ENCODE data around the gene HSPA1A. TPM values are rescaled to one million over a fixed set of nuclear protein-coding genes. Genes with fewer than 3 reads are reported as not detected.

Gene HSPA1A
- total and polyA plus RNA-seq, 9 of the 15 experiments (the other 6 are each of a cell fraction or from before 2014, with no cell fraction given) = 2.2 to 273 (median 107) TPM

- TF ChIP-seq CHD4 (IDR thresholded peaks at IDR 0.05; ENCODE audit: insufficient read depth, insufficient replicate concordance, low read depth, low read length, poor library complexity, severe bottlenecking) (no peak), ZEB2 (IDR thresholded peaks at IDR 0.05) (no peak), ZNF280A (IDR thresholded peaks at IDR 0.05; ENCODE audit: low read depth, partially characterized antibody) (no peak), NR2C1 (IDR thresholded peaks at IDR 0.05) (no peak), NR2C1 (tag; IDR thresholded peaks at IDR 0.05) (peak; percentile 54; the same call in 1 of the 2 replicates), POLR3A (IDR thresholded peaks at IDR 0.05; ENCODE audit: borderline replicate concordance, extremely low read depth, insufficient read depth, insufficient read length) (no peak), ZNF77 (CRISPR knock-in tag; IDR thresholded peaks at IDR 0.05) (no peak), CBFB (CRISPR knock-in tag; IDR thresholded peaks at IDR 0.05) (no peak), ELK3 (CRISPR knock-in tag; IDR thresholded peaks at IDR 0.05) (no peak), ZFP36 (IDR thresholded peaks at IDR 0.05; ENCODE audit: low read depth, low read length, partially characterized antibody) (peak; percentile 32), KLF13 (tag; IDR thresholded peaks at IDR 0.05; ENCODE audit: borderline replicate concordance, low read depth) (peak; percentile 62; the same call in 1 of the 2 replicates), FOXP1 (CRISPR knock-in tag; IDR thresholded peaks at IDR 0.05) (no peak), ZNF140 (CRISPR knock-in tag; IDR thresholded peaks at IDR 0.05) (no peak), HNRNPUL1 (IDR thresholded peaks at IDR 0.05; ENCODE audit: low read length) (no peak; the same call in 1 of the 2 replicates), ZNF449 (CRISPR knock-in tag; IDR thresholded peaks at IDR 0.05) (no peak; the same call in 1 of the 2 replicates), ETV1 (tag; conservative IDR thresholded peaks at IDR 0.05; ENCODE audit: low read depth) (peak; percentile 61; the same call in 1 of the 2 replicates), YY1 (IDR thresholded peaks at IDR 0.05; ENCODE audit: borderline replicate concordance in 1 of 3, control insufficient read depth in 1 of 3, extremely low read depth in 1 of 3, insufficient read depth in 3 of 3, insufficient read length in 1 of 3, insufficient replicate concordance in 2 of 3, low read depth in 1 of 3, low read length in 2 of 3) (peak in 1 of 3 experiments; percentile 47), PCBP1 (IDR thresholded peaks at IDR 0.05; ENCODE audit: low read depth, low read length, poor library complexity, severe bottlenecking) (peak; percentile 58), ESRRA (IDR thresholded peaks at IDR 0.05; ENCODE audit: borderline replicate concordance, low read depth) (no peak), ZNF431 (CRISPR knock-in tag; IDR thresholded peaks at IDR 0.05) (no peak; the same call in 1 of the 2 replicates)
These were observed 6.9 kb downstream of the HSPA1A start (continued) for GRCh38 chr6:31822036-31822821.
